HG03354 (cell line): ENCODE measurements around the gene INPP5D.

Experiments
- ATAC-seq: cut with Tn5 transposase; IDR thresholded peaks from one replicate; pipeline ENCODE4 v1.9.1; 2021; ENCODE audit warnings: mild to moderate bottlenecking; ENCODE audit not compliant: unreplicated experiment, poor library complexity, severe bottlenecking

Gene INPP5D

DNA sequence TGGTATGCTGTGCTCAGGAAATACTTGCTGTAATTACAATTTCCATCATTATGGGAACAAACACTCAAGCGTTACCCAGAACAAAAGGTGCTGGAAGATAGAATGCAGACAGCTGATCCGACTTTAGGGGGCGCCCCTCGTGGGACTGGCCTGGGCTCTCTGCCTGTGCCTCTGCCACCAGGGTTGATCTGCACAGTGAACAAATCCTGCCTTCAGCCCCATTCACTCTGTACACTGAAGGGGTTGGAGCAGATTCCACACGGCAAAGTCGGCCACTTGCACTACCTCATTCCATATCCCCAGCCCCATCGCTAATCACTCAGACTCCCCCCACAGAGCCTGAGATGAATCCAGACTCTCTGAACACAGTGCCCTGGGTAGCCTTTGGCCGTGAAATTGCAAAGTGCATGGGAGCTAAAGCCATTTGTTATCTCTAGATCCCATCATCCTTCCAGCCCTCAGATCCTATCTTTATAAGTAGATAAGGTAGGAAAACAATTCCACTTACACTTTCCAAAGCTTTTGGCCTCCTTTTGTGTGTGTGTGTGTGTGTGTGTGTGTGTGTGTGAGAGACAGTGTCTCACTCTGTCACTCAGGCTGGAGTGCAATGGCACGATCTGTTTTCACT, 69.3 kb downstream of the INPP5D start:
- no peak for ATAC-seq

- no peak for ATAC-seq
Measured at GRCh38 chr2:233130024-233130423, 69.9 kb downstream of the INPP5D start.

DNA sequence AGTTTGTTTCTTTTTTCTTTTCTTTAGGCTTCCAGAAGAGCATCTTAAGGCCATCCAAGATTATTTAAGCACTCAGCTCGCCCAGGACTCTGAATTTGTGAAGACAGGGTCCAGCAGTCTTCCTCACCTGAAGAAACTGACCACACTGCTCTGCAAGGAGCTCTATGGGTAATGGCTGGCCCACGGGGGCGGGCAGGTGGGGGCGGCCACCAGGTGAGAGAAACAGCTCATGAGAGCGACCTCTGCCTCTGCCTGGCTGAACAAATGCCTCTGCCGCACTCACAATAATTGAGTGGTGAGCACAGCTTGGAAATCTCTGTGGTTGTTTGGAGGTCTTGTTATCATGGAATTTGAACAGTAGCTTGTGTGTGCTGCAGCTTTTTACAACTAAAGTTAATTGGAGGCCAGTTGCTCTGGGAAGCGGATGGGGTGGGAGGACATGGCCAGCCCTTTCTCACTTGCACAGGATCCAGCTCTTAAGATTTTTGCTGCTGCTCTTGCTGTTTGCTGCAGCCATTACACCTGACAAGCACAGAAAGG, 70.4 kb downstream of the INPP5D start:
- no peak for ATAC-seq

- ATAC-seq, result no peak
Measured at GRCh38 chr2:233131936-233132720, 72.0 kb downstream of the INPP5D start.

DNA sequence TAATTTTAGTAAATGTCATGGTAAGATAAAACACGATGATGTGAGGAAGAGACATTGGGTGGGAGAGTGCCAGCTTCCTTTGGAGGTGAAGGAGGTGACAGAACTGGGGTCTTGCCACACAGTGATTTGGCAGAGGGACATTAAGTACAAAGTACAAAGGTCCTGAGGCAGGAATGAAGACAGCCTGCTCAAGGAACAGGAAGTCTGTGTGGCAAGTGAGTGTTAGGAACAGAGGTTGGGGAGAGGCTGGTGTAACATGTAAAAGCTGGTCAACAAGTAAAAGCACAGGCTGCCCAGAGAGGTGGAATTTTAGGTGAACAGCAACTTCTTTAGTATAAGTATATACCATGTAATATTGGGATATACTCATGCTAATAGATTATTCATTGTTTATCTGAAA, 73.1 kb downstream of the INPP5D start:
- no peak for ATAC-seq

DNA sequence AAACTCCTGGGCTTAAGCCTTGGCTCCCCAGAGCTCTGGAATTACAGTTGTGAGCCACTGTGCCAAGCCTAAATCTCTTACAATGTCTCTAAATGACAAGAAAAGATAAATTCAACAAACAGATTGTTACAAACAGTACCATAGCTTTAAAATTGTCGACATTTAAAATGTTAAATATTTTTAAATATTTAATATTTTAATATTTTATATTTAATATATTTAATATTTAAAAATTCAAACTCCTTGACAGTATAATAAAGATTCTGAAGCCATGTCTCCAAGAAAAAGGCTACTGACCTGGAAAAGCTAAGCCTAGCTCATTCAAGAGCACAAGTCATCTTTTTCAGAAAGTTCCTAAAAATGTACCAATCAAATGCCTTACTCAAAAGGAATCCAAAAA, 75.3 kb downstream of the INPP5D start:
- ATAC-seq, result no peak

DNA sequence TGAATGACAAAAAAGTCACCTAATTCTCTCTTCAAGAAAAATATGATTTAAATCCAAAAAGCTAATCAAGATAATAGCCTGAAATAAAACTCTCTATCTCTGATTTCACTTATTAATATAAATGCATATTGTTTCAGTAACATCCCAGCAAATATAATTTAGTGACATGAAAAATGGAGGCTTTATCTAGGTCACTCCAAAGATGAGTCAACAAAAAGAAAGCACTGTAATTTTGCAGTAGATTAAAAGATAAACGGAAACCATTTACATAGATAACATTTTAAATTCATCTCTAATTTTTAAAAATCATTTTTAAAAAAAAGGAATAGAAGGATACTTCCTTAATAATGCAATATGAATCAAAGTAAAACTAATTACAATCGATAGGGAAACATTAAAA, 76.9 kb downstream of the INPP5D start:
- no peak for ATAC-seq

GRCh38 chr2:233140077-233140585, 80.0 kb downstream of the INPP5D start:
- ATAC-seq, result no peak

- no peak for ATAC-seq
Measured at GRCh38 chr2:233140978-233141377, 80.8 kb downstream of the INPP5D start.

GRCh38 chr2:233141901-233142300, 81.8 kb downstream of the INPP5D start:
- peak; percentile 10 for ATAC-seq

DNA sequence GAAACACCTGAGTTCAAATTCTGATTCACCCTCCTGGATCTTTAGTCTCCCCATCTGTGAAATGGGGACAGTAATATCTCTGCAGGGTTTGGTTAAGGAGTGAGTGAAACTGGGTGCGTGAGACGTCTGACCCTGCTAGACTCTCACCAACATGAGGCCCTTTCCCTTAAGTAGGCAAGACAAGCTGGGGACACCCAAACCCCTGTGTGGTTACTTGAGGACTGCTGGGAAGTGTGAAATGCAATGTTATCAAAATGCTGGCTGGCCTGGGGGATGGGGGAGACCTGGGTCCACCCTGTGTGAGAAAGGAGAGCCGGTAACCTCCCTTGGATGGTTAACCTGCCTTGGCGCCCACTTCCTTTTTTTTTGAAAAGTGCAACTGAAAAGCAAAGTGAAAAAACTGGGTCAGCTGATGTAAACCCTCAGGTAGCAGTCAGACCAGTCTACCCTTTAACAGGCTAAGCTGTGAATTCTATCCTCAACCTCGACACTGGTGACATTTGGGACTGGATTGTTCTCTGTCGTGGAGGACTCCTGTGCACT, 82.3 kb downstream of the INPP5D start:
- ATAC-seq, result peak; percentile 84

GRCh38 chr2:233143700-233144331, 83.7 kb downstream of the INPP5D start:
- ATAC-seq, result no peak

- no peak for ATAC-seq
Measured at GRCh38 chr2:233145726-233146125, 85.6 kb downstream of the INPP5D start.

- ATAC-seq, result no peak
Measured at GRCh38 chr2:233146194-233146593, 86.1 kb downstream of the INPP5D start.

- ATAC-seq, result no peak
Measured at GRCh38 chr2:233147136-233147828, 87.1 kb downstream of the INPP5D start.

GRCh38 chr2:233147829-233148167, 87.7 kb downstream of the INPP5D start:
- no peak for ATAC-seq

DNA sequence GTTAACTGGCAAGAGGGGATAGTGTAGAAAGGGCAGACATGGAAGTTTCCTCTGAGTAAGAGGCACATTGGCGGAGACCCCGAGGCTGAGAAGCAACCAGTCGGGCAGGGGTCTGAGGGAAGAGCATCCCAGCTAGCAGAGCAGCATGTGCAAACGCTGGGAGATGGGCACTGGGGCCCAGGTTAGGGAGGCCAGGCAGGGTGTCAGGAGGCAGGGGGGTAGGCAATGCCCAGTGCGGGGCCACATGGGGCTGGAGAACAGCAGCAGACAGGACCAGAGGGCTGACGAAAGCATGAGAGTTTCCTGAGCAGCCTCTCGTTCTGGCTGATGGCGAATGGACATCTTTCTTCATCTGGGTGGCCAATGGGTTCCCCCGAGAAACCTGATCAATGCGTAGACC, 88.2 kb downstream of the INPP5D start:
- ATAC-seq, result no peak

DNA sequence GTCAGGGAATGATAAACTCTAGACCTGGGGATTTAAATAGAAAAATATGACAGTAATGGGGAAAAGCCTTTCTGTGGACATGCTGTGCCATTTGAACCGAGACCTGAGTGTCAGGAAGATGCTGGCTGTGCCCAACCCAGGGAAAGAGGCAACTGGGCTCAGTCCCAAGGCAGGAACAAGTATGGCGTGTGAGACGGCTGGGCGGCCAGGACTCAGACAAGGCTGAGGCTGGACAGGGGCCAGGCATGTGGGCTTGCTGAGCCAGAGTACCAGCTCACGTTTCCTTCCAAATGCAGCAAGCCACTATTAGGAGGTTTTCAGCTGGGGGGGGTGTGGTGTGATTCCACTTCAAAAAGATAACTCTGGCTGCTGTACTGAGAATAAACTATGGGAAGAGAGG, 92.4 kb downstream of the INPP5D start:
- no peak for ATAC-seq

- ATAC-seq, result no peak
Measured at GRCh38 chr2:233153146-233153798, 93.1 kb downstream of the INPP5D start.
